Hepatocyte (in vitro differentiated cells): ENCODE results near the gene ACOX3. TPM values are rescaled to one million over a fixed set of nuclear protein-coding genes. Genes with fewer than 3 reads are reported as not detected.

Experiments
- DNase-seq: peaks from one replicate; pipeline ENCODE4 v3.0.0-alpha.2; 2016; ENCODE audit warnings: low spot score
- H2AFZ ChIP-seq: fragments of 200-600 bp; sonication (generic); 2 replicates; pipeline ENCODE4 v1.6.0; 2016; ENCODE audit warnings: antibody characterized with exemption, mild to moderate bottlenecking
- H3K27ac ChIP-seq: fragments of 200-600 bp; sonication (generic); 2 replicates; pipeline ENCODE4 v1.5.1; 2016; ENCODE audit warnings: mild to moderate bottlenecking
- H3K27me3 ChIP-seq: fragments of 200-600 bp; sonication (generic); 2 replicates; pipeline ENCODE4 v1.6.1; 2016
- H3K36me3 ChIP-seq: fragments of 200-600 bp; sonication (generic); replicated peaks from 2 replicates; pipeline ENCODE4 v1.5.1; 2016; ENCODE audit warnings: low read depth; ENCODE audit not compliant: insufficient read depth
- H3K4me1 ChIP-seq: fragments of 200-600 bp; sonication (generic); 2 replicates; pipeline ENCODE4 v1.5.1; 2016; ENCODE audit warnings: mild to moderate bottlenecking, moderate library complexity; ENCODE audit not compliant: insufficient read depth
- H3K4me2 ChIP-seq: fragments of 200-600 bp; sonication (generic); 2 replicates; pipeline ENCODE4 v1.6.0; 2016
- H3K4me3 ChIP-seq: fragments of 200-600 bp; sonication (generic); 2 replicates; pipeline ENCODE4 v1.5.1; 2016; ENCODE audit warnings: mild to moderate bottlenecking
- H3K79me2 ChIP-seq: fragments of 200-600 bp; sonication (generic); 2 replicates; pipeline ENCODE4 v1.6.0; 2017; ENCODE audit warnings: mild to moderate bottlenecking
- H3K9me2 ChIP-seq: fragments of 200-600 bp; sonication (generic); replicated peaks from 2 replicates; pipeline ENCODE4 v1.6.0; 2017; ENCODE audit warnings: mild to moderate bottlenecking; ENCODE audit not compliant: insufficient read depth
- H3K9me3 ChIP-seq: fragments of 200-600 bp; sonication (generic); 2 replicates; pipeline ENCODE4 v1.5.1; 2016; ENCODE audit warnings: low read depth, mild to moderate bottlenecking
- H4K20me1 ChIP-seq: fragments of 200-600 bp; sonication (generic); 2 replicates; pipeline ENCODE4 v1.6.0; 2016; ENCODE audit warnings: mild to moderate bottlenecking; ENCODE audit not compliant: insufficient read depth, poor library complexity, severe bottlenecking
- CTCF ChIP-seq: fragments of 200-600 bp; sonication (generic); IDR thresholded peaks from 2 replicates; pipeline ENCODE4 v1.5.1; 2016; ENCODE audit warnings: antibody characterized with exemption, mild to moderate bottlenecking; ENCODE audit not compliant: poor library complexity
- EZH2 ChIP-seq: fragments of 200-600 bp; sonication (generic); IDR thresholded peaks from 2 replicates; pipeline ENCODE4 v1.6.1; 2016; ENCODE audit warnings: antibody characterized with exemption, mild to moderate bottlenecking, borderline replicate concordance
- EZH2phosphoT487 ChIP-seq: fragments of 200-600 bp; sonication (generic); IDR thresholded peaks from one replicate; pipeline ENCODE4 v1.6.1; 2018; ENCODE audit warnings: antibody characterized with exemption, mild to moderate bottlenecking, low read depth, moderate library complexity; ENCODE audit not compliant: unreplicated experiment, severe bottlenecking
- WGBS: methylation state at CpG from one replicate; pipeline ENCODE4 v1.1.6; 2016; ENCODE audit warnings: low lambda C conversion rate; ENCODE audit errors: missing lambda C conversion rate; 5-methylcytosine and 5-hydroxymethylcytosine counted together
- polyA plus RNA-seq: library from polyadenylated mRNA; unstranded; fragments of >200 nt; fragmentation: Nextera tagmentation; extraction: Ambion mirVana; gene quantifications from 2 replicates; pipeline ENCODE4 v1.2.1, GENCODE V29; 2016
- total RNA-seq: library from RNA; depleted of rRNA; stranded (reverse); fragments of >200 nt; gene quantifications from 2 replicates; pipeline ENCODE4 v1.2.3, GENCODE V29; 2014

The ACOX3 gene
- total and polyA plus RNA-seq, 2 experiments from 2014 or later = 17.6 to 22.5 TPM

DNA sequence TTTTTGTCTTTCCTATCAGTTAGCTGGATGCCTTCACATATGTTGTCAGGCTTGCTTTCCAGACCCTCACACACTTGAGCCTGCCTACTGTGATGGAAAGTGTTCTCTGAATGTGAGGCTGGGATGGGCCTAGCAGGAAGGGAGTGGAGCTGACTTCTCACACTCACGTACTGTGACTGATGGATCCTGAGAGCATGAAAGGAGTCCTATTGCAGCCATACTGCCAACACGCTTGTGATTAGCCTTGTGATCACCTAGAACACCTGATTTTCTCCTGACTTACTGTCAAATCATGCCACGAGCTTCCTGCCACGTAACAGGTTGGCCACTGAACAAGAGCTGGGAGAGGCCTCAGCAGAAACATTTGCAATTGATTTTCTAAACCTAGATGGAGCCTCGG lies 49.9 kb downstream of the ACOX3 start:
- no peaks in the 10 kb centered on the region for H4K20me1 ChIP-seq
- no peak overlapping the region for H3K27ac ChIP-seq
- WGBS = 97% methylated on average over 5 of the region's 5 CpGs
- no peak overlapping the region for H3K4me2 ChIP-seq
- H3K9me2 ChIP-seq = no peaks in the 10 kb centered on the region
- no peak for TF ChIP-seq CTCF
- no peak for TF ChIP-seq EZH2phosphoT487
- no peak overlapping the region for H2AFZ ChIP-seq
- no peaks in the 10 kb centered on the region for H3K36me3 ChIP-seq
- H3K4me3 ChIP-seq = no peak overlapping the region
- H3K9me3 ChIP-seq = no peaks in the 10 kb centered on the region
- H3K4me1 ChIP-seq = peaks cover 8% of the 10 kb centered on the region
- H3K79me2 ChIP-seq = no peaks in the 10 kb centered on the region
- no peak for DNase-seq
- H3K27me3 ChIP-seq = no peaks in the 10 kb centered on the region

DNA sequence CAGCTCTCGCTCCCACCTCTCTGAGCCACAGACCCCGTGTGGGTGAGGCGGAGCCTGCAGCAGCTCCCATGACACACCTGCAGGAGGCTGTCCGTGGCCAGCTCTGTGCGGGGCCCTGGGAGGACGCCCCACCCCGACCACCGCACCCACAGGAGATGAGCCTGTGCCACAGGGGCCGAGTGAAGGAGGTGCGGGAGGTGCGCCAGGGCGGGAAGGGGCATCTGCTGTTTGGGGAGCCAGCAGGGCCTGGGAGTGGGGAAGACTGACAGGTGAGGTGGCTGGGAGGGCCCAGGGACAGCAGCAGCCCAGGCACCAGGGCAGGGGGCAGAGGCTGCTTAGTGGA lies 52.0 kb downstream of the ACOX3 start:
- Histone ChIP-seq H3K9me2 (no peaks in the 10 kb centered on the region), H3K27ac (no peak overlapping the region), H3K4me2 (no peak overlapping the region), H3K9me3 (no peaks in the 10 kb centered on the region), H3K4me1 (no peaks in the 10 kb centered on the region), H3K79me2 (no peaks in the 10 kb centered on the region), H4K20me1 (no peaks in the 10 kb centered on the region), H3K36me3 (no peaks in the 10 kb centered on the region), H3K27me3 (no peaks in the 10 kb centered on the region), H2AFZ (no peak overlapping the region), H3K4me3 (no peak overlapping the region)
- 98% methylated on average over 7 of the region's 12 CpGs for WGBS
- TF ChIP-seq EZH2 (no peak), EZH2phosphoT487 (no peak), CTCF (no peak)
- DNase-seq = no peak

GRCh38 chr4:8387615-8388527 lies 52.7 kb downstream of the ACOX3 start:
- 94% methylated on average over 33 of the region's 33 CpGs for WGBS
- no peaks in the 10 kb centered on the region for H3K36me3 ChIP-seq

More at GRCh38 chr4:8387615-8388527, 52.7 kb downstream of the ACOX3 start:
- Histone ChIP-seq H3K27me3 (no peaks in the 10 kb centered on the region), H4K20me1 (no peaks in the 10 kb centered on the region), H3K4me2 (no peak overlapping the region), H3K9me2 (no peaks in the 10 kb centered on the region), H3K27ac (no peak overlapping the region), H3K79me2 (no peaks in the 10 kb centered on the region), H3K4me1 (no peaks in the 10 kb centered on the region), H2AFZ (no peak overlapping the region), H3K4me3 (no peak overlapping the region), H3K9me3 (no peaks in the 10 kb centered on the region)
- TF ChIP-seq CTCF = no peak
- no peak for TF ChIP-seq EZH2phosphoT487
- TF ChIP-seq EZH2 = no peak
- DNase-seq = no peak
